ENCODE results near the gene IPO11. TPM values are rescaled to one million over a fixed set of nuclear protein-coding genes. Genes with fewer than 3 reads are reported as not detected.

The IPO11 gene
- total and polyA plus RNA-seq, 4 donors, result 4.7 to 20.6 (median 9.0) TPM

DNA sequence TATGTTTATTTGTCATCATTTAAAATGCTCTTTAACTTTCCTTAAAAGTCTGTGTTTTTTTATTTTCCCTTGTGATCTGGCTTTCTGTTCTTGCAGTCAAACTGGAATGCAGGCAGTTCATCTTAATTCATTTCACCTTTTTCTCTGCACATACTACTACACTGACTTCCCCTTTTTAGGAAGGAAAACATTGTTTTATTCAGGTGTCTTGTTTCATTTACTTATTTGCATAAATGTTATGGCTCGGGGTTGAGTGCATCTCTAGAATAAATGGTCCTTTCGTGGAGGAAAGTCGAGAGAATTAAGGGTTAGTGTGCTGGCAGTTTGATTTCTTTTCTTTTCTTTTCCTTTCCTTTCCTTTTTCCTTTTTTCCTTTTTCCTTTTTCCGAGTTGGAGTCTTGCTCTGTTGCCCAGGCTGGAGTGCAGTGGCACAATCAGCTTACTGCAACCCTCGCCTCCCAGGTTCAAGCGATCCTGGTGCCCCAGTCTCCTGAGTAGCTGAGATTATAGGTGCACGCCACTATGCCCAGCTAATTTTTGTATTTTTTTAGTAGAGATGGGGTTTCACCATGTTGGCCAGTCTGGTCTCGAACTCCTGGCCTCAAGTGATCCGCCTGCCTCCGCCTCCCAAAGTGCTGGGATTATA, 90.0 kb downstream of the IPO11 start:
- Histone ChIP-seq H3K4me3 (ENCODE audit: low read depth in 1 of 3, low read length in 3 of 3) (no peak overlapping the region), H3K9me3 (ENCODE audit: control insufficient read depth in 4 of 4, low read length in 3 of 4) (no peaks in the 10 kb centered on the region), H3K36me3 (ENCODE audit: control insufficient read depth in 4 of 4, insufficient read depth in 3 of 4, low read depth in 1 of 4, low read length in 3 of 4) (peaks cover 0 to 5% (median 2%) of the 10 kb centered on the region in 4 donors), H3K9ac (ENCODE audit: low read depth in 1 of 2, low read length in 2 of 2) (no peak overlapping the region), H3K27ac (ENCODE audit: low read depth in 1 of 2, low read length in 2 of 2) (no peak overlapping the region), H3K4me1 (ENCODE audit: control insufficient read depth in 4 of 4, insufficient read depth in 4 of 4, low read length in 3 of 4) (no peaks in the 10 kb centered on the region), H3K27me3 (ENCODE audit: control insufficient read depth in 4 of 4, insufficient read depth in 4 of 4, low read length in 3 of 4) (no peaks in the 10 kb centered on the region)
- TF ChIP-seq JUND (IDR thresholded peaks at IDR 0.05), result no peak
- TF ChIP-seq EGR1 (IDR thresholded peaks at IDR 0.05; ENCODE audit: low read depth in 2 of 2), result no peak
- TF ChIP-seq TAF1 (conservative IDR thresholded peaks at IDR 0.05), result no peak
- TF ChIP-seq GABPA (IDR thresholded peaks at IDR 0.05 in 1 of 2, conservative IDR thresholded peaks at IDR 0.05 in 1 of 2), result no peak
- no peak for TF ChIP-seq ZBTB33 (IDR thresholded peaks at IDR 0.05)
- no peak for TF ChIP-seq RXRA (IDR thresholded peaks at IDR 0.05)
- no peak for TF ChIP-seq YY1 (IDR thresholded peaks at IDR 0.05)
- no peak for TF ChIP-seq RAD21 (IDR thresholded peaks at IDR 0.05)
- no peak for TF ChIP-seq NR2F2 (IDR thresholded peaks at IDR 0.05)
- 98% methylated on average over 10 of the region's 10 CpGs for WGBS
- no peak for DNase-seq (ENCODE audit: low spot score)

DNA sequence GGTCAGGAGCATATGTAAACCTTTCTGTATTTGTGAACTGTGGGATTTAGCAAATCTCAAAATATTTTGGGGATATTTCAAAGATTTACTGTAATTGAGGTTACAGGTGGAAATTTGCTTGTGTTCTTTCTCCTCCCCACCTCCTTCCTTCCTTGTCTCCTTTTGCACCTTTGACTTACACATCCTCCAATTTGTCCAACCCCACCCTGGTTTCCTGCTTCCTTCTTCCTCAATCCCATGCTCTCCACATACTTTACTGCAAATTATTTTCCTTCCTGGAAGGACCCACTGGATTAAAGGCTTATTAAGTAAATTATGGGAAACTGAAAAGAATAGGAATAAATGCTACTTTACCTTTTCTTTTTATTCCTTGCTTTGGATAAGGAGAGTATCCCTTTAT, 91.6 kb downstream of the IPO11 start:
- Histone ChIP-seq H3K27ac (ENCODE audit: low read depth in 1 of 2, low read length in 2 of 2) (no peak overlapping the region), H3K27me3 (ENCODE audit: control insufficient read depth in 4 of 4, insufficient read depth in 4 of 4, low read length in 3 of 4) (no peaks in the 10 kb centered on the region), H3K9me3 (ENCODE audit: control insufficient read depth in 4 of 4, low read length in 3 of 4) (no peaks in the 10 kb centered on the region), H3K9ac (ENCODE audit: low read depth in 1 of 2, low read length in 2 of 2) (no peak overlapping the region), H3K4me3 (ENCODE audit: low read depth in 1 of 3, low read length in 3 of 3) (no peak overlapping the region), H3K4me1 (ENCODE audit: control insufficient read depth in 4 of 4, insufficient read depth in 4 of 4, low read length in 3 of 4) (no peaks in the 10 kb centered on the region), H3K36me3 (ENCODE audit: control insufficient read depth in 4 of 4, insufficient read depth in 3 of 4, low read depth in 1 of 4, low read length in 3 of 4) (peaks cover 0 to 7% (median 1%) of the 10 kb centered on the region in 4 donors)
- TF ChIP-seq MAX (IDR thresholded peaks at IDR 0.05), result no peak
- no peak for TF ChIP-seq FOXA1 (IDR thresholded peaks at IDR 0.05)
- no peak for TF ChIP-seq NR2F2 (IDR thresholded peaks at IDR 0.05)
- no peak for TF ChIP-seq FOXA2 (IDR thresholded peaks at IDR 0.05)
- TF ChIP-seq HNF4A (conservative IDR thresholded peaks at IDR 0.05), result no peak
- TF ChIP-seq, protein P1, sequence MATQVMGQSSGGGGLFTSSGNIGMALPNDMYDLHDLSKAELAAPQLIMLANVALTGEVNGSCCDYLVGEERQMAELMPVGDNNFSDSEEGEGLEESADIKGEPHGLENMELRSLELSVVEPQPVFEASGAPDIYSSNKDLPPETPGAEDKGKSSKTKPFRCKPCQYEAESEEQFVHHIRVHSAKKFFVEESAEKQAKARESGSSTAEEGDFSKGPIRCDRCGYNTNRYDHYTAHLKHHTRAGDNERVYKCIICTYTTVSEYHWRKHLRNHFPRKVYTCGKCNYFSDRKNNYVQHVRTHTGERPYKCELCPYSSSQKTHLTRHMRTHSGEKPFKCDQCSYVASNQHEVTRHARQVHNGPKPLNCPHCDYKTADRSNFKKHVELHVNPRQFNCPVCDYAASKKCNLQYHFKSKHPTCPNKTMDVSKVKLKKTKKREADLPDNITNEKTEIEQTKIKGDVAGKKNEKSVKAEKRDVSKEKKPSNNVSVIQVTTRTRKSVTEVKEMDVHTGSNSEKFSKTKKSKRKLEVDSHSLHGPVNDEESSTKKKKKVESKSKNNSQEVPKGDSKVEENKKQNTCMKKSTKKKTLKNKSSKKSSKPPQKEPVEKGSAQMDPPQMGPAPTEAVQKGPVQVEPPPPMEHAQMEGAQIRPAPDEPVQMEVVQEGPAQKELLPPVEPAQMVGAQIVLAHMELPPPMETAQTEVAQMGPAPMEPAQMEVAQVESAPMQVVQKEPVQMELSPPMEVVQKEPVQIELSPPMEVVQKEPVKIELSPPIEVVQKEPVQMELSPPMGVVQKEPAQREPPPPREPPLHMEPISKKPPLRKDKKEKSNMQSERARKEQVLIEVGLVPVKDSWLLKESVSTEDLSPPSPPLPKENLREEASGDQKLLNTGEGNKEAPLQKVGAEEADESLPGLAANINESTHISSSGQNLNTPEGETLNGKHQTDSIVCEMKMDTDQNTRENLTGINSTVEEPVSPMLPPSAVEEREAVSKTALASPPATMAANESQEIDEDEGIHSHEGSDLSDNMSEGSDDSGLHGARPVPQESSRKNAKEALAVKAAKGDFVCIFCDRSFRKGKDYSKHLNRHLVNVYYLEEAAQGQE (IDR thresholded peaks at IDR 0.05), result no peak
- DNase-seq (ENCODE audit: low spot score), result no peak

Measured in liver (tissue), 9 donors.